ENCODE results near the gene RAB14. TPM values are rescaled to one million over a fixed set of nuclear protein-coding genes. Genes with fewer than 3 reads are reported as not detected.

RAB14 gene
- total RNA-seq, 2 experiments from 2014 or later = 8.6 to 37.1 TPM

- no peak overlapping the region for H3K27ac ChIP-seq (ENCODE audit: low read depth, low read length, poor library complexity, severe bottlenecking)
- intact Hi-C loops (cut with micrococcal nuclease; ENCODE audit: unreplicated experiment) = no loop called here
- no peaks in the 10 kb centered on the region for H3K4me1 ChIP-seq (ENCODE audit: insufficient read depth, low read length, poor library complexity, severe bottlenecking)
- no peak overlapping the region for H3K4me3 ChIP-seq (ENCODE audit: low read depth, low read length, poor library complexity, severe bottlenecking)
- BruUV-seq (replicated peaks) = no TSS peak
- H2AFZ ChIP-seq (ENCODE audit: low read length) = no peak overlapping the region
- no peaks in the 10 kb centered on the region for H3K9me2 ChIP-seq (ENCODE audit: insufficient read depth, low read length)
- peaks cover 9% of the 10 kb centered on the region; the same call in 1 of the 2 replicates for H3K9me3 ChIP-seq (ENCODE audit: low read length)
- no peak for DNase-seq (ENCODE audit: low spot score)
- H4K20me1 ChIP-seq (ENCODE audit: insufficient read depth, low read length) = no peaks in the 10 kb centered on the region
- TF ChIP-seq CTCF (conservative IDR thresholded peaks at IDR 0.05; ENCODE audit: low read length) (no peak), EZH2phosphoT487 (IDR thresholded peaks at IDR 0.05; ENCODE audit: borderline replicate concordance, low read depth, low read length) (no peak)
- ChIA-PET CTCF (ENCODE audit: unreplicated experiment) (no interaction called here), POLR2A (interaction anchor here (0.6 to 1.5 kb wide), 4 partner anchors 10 to 409 kb away, joined by 3 to 5 read pairs (median 3); no protein-coding TSS in a partner anchor)
- H3K36me3 ChIP-seq (ENCODE audit: insufficient read depth, low read length) = 0 out of 2 replicates have a peak, but pooled peaks cover 7% of the 10 kb centered on the region
- H3K4me2 ChIP-seq (ENCODE audit: low read length) = no peak overlapping the region
- no peaks in the 10 kb centered on the region for H3K79me2 ChIP-seq (ENCODE audit: insufficient read depth, low read depth, low read length)
These were observed 40.7 kb upstream of the RAB14 start for GRCh38 chr9:121242219-121242958.

- ChIA-PET CTCF (ENCODE audit: unreplicated experiment) (interaction anchor here (0.5 kb wide), 1 partner anchor 321 kb away, joined by 3 read pairs; no protein-coding TSS in a partner anchor), POLR2A (no interaction called here)
- no TSS peak for BruUV-seq (replicated peaks)
- no peak for DNase-seq (ENCODE audit: low spot score)
- Histone ChIP-seq H3K4me1 (ENCODE audit: insufficient read depth, low read length, poor library complexity, severe bottlenecking) (no peaks in the 10 kb centered on the region), H3K4me2 (ENCODE audit: low read length) (no peak overlapping the region), H3K36me3 (ENCODE audit: insufficient read depth, low read length) (0 out of 2 replicates have a peak, but pooled peaks cover 7% of the 10 kb centered on the region), H2AFZ (ENCODE audit: low read length) (no peak overlapping the region), H4K20me1 (ENCODE audit: insufficient read depth, low read length) (no peaks in the 10 kb centered on the region), H3K27ac (ENCODE audit: low read depth, low read length, poor library complexity, severe bottlenecking) (no peak overlapping the region), H3K9me2 (ENCODE audit: insufficient read depth, low read length) (no peaks in the 10 kb centered on the region), H3K79me2 (ENCODE audit: insufficient read depth, low read depth, low read length) (no peaks in the 10 kb centered on the region), H3K4me3 (ENCODE audit: low read depth, low read length, poor library complexity, severe bottlenecking) (no peak overlapping the region), H3K9me3 (ENCODE audit: low read length) (peaks cover 9% of the 10 kb centered on the region; the same call in 1 of the 2 replicates)
- no peak for TF ChIP-seq CTCF (conservative IDR thresholded peaks at IDR 0.05; ENCODE audit: low read length)
- no peak for TF ChIP-seq EZH2phosphoT487 (IDR thresholded peaks at IDR 0.05; ENCODE audit: borderline replicate concordance, low read depth, low read length)
- intact Hi-C loops (cut with micrococcal nuclease; ENCODE audit: unreplicated experiment) = no loop called here
These were observed 38.9 kb upstream of the RAB14 start for GRCh38 chr9:121240472-121241135.
